ENCODE measurements around the gene BOLL. TPM values are rescaled to one million over a fixed set of nuclear protein-coding genes. Genes with fewer than 3 reads are reported as not detected.

The BOLL gene
- total RNA-seq: not detected in 2 replicates

GRCh38 chr2:197784956-197785941, at the start of gene BOLL:
Gene BOLL, minus strand, starts transcription at chr2:197785319. Its CDS starts 3,469 bp downstream, at chr2:197781850.

GRCh38 chr2:197804049-197804757, 19.1 kb upstream of the BOLL start, which contains the start of gene PLCL1:
Gene PLCL1, plus strand, starts transcription at chr2:197804593.

GRCh38 chr2:197705121-197705911, 79.8 kb downstream of the BOLL start, which contains the start of gene MARS2:
Gene MARS2, plus strand, starts transcription at chr2:197705369. Its CDS starts 37 bp downstream, at chr2:197705406.

Other genes starting within 250 kb of the BOLL start
- gene RFTN2, start 109.7 kb downstream of the BOLL start, total RNA-seq: 3.6 and 4.0 TPM in 2 replicates
- gene MARS2, start 80.0 kb downstream of the BOLL start, total RNA-seq: 1.3 and 4.0 TPM in 2 replicates
- gene PLCL1, start 19.3 kb upstream of the BOLL start, total RNA-seq: 1.6 and 1.7 TPM in 2 replicates